Cortex of kidney (tissue), 1 donor: ENCODE measurements around the gene SNRK.
"Not testable (repeated sequence)": the region's sequence is repeated elsewhere in the genome, so short reads cannot be mapped to it uniquely, and the experiment has no call there.

Experiments
- DNase-seq: peaks from one replicate; lab custom pipeline; 2025; lab: John Stamatoyannopoulos, UW

Gene SNRK

DNA sequence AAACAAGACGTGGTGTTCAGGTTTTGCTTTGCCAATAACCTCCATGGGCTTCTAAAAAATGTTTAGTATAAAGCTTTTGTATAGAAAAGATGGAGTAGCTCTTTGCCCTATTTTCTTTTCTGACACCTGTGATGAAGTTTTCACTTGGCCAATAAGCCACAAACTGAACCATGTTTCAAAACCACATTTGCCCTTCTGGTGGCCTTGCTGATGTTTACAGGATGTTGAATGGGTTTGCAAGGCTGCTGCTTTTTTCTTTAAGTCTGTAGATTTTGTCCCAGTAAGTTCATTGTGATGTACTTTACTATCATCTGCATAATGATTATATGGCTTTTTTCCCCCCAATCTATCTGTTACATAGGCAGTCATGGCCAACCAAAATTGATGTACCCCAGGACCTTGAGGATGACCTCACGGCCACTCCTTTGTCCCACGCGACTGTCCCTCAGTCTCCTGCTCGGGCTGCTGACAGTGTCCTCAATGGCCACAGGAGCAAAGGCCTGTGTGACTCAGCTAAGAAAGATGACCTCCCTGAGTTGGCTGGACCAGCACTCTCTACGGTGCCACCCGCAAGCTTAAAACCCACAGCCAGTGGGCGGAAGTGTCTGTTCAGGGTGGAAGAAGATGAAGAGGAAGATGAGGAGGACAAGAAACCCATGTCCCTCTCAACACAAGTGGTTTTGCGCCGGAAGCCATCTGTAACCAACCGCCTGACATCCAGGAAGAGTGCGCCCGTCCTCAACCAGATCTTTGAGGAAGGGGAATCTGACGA is 60.8 kb downstream of the SNRK start:
- DNase-seq = no peak

DNA sequence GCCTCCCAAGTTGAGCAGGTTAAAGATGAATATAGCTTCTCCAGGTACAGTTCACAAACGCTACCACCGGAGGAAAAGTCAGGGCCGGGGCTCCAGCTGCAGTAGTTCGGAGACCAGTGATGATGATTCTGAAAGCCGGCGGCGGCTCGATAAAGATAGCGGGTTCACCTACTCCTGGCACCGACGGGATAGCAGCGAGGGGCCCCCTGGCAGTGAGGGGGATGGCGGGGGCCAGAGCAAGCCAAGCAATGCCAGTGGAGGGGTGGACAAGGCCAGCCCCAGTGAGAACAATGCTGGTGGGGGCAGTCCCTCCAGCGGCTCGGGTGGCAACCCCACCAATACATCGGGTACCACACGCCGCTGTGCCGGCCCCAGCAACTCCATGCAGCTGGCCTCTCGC is 61.4 kb downstream of the SNRK start:
- DNase-seq = no peak

DNA sequence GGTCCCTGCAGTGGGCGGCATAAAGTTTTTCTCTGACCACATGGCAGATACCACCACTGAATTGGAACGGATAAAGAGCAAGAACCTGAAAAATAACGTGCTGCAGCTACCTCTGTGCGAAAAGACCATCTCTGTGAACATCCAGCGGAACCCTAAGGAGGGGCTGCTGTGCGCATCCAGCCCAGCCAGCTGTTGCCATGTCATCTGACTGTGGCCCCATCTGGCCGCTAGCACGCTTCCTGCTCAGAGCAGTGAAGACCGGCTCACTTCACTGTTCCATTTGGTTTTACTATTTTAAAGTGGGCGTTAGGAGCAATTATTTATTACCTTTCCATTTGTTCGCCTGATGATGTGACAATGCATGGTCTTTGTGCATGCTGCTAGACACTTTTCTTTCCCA is 62.0 kb downstream of the SNRK start:
- no peak for DNase-seq

GRCh38 chr3:43348852-43349574 is 62.7 kb downstream of the SNRK start:
- no peak for DNase-seq

DNA sequence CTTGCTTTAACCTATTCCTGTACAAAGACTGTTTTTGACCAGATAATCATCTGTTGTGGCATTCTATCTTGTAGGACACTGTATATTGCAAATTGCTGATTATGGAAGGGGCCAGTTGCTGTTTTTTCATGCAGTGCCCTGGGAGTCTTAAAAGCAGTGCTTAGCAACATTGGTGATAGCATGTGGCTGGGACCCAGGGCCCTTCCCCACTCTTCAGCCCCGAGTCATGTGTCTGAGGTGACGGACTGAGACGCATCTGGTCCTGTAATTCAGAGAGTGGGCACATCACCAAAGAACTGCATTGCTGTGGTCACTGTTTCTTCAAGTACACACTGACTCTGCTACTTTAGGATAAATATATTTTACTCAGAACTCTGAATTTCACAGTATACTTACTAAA is 63.4 kb downstream of the SNRK start:
- no peak for DNase-seq

DNA sequence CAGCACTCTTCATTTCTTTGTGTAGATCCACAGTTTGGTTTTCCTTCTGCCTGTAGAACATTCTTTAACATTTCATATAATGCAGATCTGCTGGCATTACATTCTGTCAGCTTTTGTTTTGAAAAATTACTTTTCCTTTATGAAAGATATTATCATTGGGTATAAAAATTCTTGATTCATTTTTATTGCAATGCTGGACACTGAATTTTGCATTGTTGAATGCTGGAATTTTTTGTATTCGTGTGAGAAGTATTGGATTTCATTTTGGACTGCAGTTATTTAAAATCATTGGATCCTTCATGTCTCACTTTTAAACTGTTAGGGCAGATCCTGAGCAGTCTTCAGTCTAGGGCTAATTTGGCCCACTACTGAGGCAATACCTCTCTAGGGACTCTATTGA is 67.1 kb downstream of the SNRK start:
- no peak for DNase-seq

GRCh38 chr3:43353923-43354670 is 67.8 kb downstream of the SNRK start:
- DNase-seq = no peak

DNA sequence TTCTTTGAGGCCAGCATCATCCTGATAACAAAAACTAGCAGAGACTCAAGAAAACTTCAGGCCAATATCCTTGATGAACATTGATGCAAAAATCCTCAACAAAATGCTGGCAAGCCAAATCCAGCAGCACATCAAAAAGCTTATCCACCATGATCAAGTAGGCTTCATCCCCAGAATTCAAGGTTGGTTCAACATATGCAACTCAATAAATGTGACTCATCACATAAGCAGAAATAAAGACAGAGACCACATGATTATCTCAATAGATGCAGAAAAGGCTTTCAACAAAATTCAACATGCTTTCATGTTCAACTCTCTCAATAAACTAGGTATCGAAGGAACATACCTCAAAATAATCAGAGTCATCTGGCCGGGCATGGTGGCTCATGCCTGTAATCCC is 69.7 kb downstream of the SNRK start:
- DNase-seq = not testable (repeated sequence)

GRCh38 chr3:43361077-43361476 is 74.7 kb downstream of the SNRK start:
- no peak for DNase-seq

GRCh38 chr3:43362183-43362582 is 75.8 kb downstream of the SNRK start:
- no peak for DNase-seq

DNA sequence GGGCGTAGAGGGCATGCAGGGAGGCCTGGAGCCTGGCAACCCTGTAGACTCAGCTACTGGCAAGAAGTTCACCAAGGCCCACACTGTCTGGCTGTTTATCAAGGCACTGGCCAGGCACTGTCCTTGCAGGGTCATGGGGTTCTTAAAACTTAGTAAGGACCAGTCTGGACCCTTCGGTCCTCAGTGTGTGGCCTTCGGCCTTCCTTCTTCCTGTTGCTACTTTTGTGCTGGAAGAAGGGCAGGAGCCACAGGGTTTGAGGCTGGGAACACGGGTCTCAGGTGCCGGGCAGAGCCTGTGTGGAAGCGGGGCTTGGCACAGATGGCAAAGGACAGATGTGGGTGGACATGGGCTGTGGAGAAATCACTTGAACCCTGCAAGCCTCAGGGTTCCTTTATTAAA is 76.6 kb downstream of the SNRK start:
- no peak for DNase-seq

GRCh38 chr3:43363621-43364266 is 77.4 kb downstream of the SNRK start:
- DNase-seq = no peak

- no peak for DNase-seq
Measured at GRCh38 chr3:43364494-43364893, 78.2 kb downstream of the SNRK start.

DNA sequence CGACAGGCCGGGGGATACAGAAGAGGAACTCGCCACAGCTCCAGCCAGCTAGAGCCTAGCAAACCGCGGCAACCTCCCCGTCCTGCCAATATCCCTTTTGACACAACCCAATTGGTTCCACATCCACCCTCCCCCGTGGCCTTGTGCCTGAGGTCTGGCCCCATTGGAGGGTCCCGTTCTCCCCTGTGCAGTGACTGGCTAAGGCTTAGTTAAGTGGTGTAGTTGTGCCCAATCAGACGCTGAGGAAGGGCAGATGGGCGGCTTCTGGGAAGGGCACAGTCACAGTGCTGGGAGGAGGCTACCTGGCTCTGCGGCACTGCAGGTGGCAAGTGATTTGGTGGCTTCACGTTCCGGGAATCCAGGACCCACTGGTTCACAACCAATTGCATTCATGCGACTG is 78.6 kb downstream of the SNRK start:
- no peak for DNase-seq

GRCh38 chr3:43365601-43366305 is 79.4 kb downstream of the SNRK start:
- no peak for DNase-seq

- no peak for DNase-seq
Measured at GRCh38 chr3:43366481-43366880, 80.1 kb downstream of the SNRK start.

- no peak for DNase-seq
Measured at GRCh38 chr3:43366885-43367284, 80.5 kb downstream of the SNRK start.

DNA sequence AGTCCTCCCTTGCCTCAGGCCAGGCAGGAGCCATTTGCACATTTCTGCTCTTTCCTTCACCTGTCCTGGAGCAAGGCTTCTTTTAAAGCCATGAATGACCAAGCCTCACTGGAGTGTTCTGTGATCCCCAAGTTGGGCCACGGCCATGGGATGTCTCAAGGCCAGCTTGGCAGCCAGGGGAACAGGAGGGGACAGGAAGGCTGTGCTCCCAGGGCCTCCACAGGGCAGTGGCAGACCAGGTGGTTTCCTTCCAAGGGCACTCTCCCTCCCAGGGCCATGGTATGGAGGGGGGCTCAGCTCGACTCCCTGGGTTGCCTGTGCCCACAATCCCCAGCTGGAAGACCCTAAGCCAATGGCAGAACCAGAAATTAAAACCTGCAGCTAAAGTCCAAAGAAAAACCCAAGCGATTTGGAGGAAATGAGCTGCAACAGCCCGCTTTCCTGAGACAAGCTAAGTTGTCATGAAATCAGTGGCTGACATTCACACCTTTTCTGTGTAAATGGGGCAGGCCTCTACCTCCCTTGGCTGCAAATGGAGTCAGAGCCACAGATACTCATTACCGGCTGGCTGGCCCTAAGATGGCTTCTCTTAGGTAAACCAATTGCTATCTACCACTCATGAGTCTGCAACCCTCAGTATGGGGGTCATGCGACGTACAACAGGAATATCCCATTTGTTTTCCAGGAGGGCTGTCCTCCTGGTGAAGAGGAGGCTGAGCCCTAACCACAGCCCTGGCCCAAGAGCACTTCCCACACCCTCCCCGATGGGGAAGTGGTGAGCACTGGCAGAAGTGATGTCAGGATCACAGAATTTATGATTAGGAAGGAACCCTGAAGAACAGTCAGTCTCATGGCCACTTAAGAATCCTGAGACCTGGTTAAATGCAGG is 83.3 kb downstream of the SNRK start:
- DNase-seq = no peak

- no peak for DNase-seq
Measured at GRCh38 chr3:43370293-43370980, 84.1 kb downstream of the SNRK start.

DNA sequence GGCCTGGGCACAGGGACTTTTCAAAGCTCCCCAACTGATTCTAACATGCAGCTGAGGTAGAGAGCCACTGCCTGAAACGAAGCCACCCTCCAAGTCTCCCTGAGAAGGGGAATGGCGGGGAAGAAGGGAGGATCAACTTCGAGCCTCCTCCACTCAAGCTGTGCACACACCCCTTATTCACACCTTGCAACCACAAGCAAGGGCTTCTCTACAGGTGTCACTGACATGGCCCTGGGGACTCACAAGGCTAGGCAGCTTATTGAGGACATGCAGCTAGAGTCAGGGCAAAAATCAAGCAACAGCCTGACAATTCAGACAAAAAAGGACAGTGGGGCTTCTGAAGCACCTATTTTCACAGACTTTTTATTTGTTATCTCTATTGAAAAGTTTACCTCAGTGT is 85.2 kb downstream of the SNRK start:
- DNase-seq = no peak
